Neuronal stem cell (in vitro differentiated cells): ENCODE measurements around the gene SMOC2.
A peak's percentile ranks its signal among the peaks of the same experiment; 100 is the strongest.

Experiments used
- DNase-seq: peaks from one replicate; pipeline ENCODE4 v3.0.0-alpha.2; 2013; ENCODE audit warnings: low spot score
- H2AFZ ChIP-seq: one replicate; pipeline ENCODE4 v1.6.1; 2013; ENCODE audit warnings: mild to moderate bottlenecking, low read length, inconsistent platforms
- H2AK5ac ChIP-seq: 2 replicates; pipeline ENCODE4 v1.6.1; 2013; ENCODE audit warnings: low read depth, mild to moderate bottlenecking, inconsistent platforms, low read length, moderate library complexity, mixed read lengths
- H2BK120ac ChIP-seq: 2 replicates; pipeline ENCODE4 v1.6.1; 2013; ENCODE audit warnings: low read depth, mild to moderate bottlenecking, inconsistent platforms, low read length, moderate library complexity, mixed read lengths
- H2BK12ac ChIP-seq: one replicate; pipeline ENCODE4 v1.6.1; 2013; ENCODE audit warnings: low read length, inconsistent platforms
- H2BK15ac ChIP-seq: 2 replicates; pipeline ENCODE4 v1.6.1; 2013; ENCODE audit warnings: mild to moderate bottlenecking, low read length, inconsistent platforms, mixed read lengths
- H2BK5ac ChIP-seq: one replicate; pipeline ENCODE4 v1.6.1; 2013; ENCODE audit warnings: inconsistent platforms, mild to moderate bottlenecking, low read length, moderate library complexity
- H3K14ac ChIP-seq: one replicate; pipeline ENCODE4 v1.6.1; 2013; ENCODE audit warnings: low read length, inconsistent platforms
- H3K18ac ChIP-seq: 2 replicates; pipeline ENCODE4 v1.6.1; 2013; ENCODE audit warnings: low read length, inconsistent platforms
- H3K23ac ChIP-seq: 2 replicates; pipeline ENCODE4 v1.6.1; 2013; ENCODE audit warnings: low read depth, mild to moderate bottlenecking, mixed read lengths, low read length, inconsistent platforms; ENCODE audit not compliant: poor library complexity
- H3K27ac ChIP-seq: replicated peaks from 3 replicates; pipeline ENCODE4 v1.5.1; 2013; ENCODE audit warnings: low read length, inconsistent platforms
- H3K27me3 ChIP-seq, 3 experiments: 2 replicates each; pipeline ENCODE4 v1.6.1; 2013; ENCODE audit warnings: low read length in 3 of 3, mild to moderate bottlenecking in 2 of 3, inconsistent platforms in 1 of 3, low read depth in 1 of 3, mixed read lengths in 1 of 3, moderate library complexity in 1 of 3; ENCODE audit not compliant: control insufficient read depth in 3 of 3, insufficient read depth in 3 of 3
- H3K36me3 ChIP-seq, 2 donors: replicated peaks in 1 of 2; 2 replicates each; pipeline ENCODE4 v1.6.1; 2013; ENCODE audit warnings: low read length in 2 of 2; ENCODE audit not compliant: control insufficient read depth in 2 of 2, insufficient read depth in 2 of 2
- H3K4ac ChIP-seq: 2 replicates; pipeline ENCODE4 v1.6.1; 2013; ENCODE audit warnings: inconsistent platforms, mild to moderate bottlenecking, low read length, moderate library complexity
- H3K4me1 ChIP-seq, 2 donors: 1 replicate in 1 of 2; 2 replicates in 1 of 2; pipeline ENCODE4 v1.6.1; 2013; ENCODE audit warnings: low read length in 2 of 2, low read depth in 1 of 2; ENCODE audit not compliant: control insufficient read depth in 2 of 2, insufficient read depth in 1 of 2
- H3K4me2 ChIP-seq: one replicate; pipeline ENCODE4 v1.6.1; 2013; ENCODE audit warnings: mild to moderate bottlenecking, low read length, inconsistent platforms; ENCODE audit not compliant: insufficient read depth, poor library complexity, severe bottlenecking
- H3K4me3 ChIP-seq, 2 donors: 2 replicates each; pipeline ENCODE4 v1.5.1; 2013; ENCODE audit warnings: low read length in 2 of 2, mild to moderate bottlenecking in 2 of 2, inconsistent platforms in 1 of 2, moderate library complexity in 1 of 2
- H3K79me1 ChIP-seq: one replicate; pipeline ENCODE4 v1.6.1; 2013; ENCODE audit warnings: low read depth, mild to moderate bottlenecking, inconsistent platforms, low read length, moderate library complexity
- H3K9ac ChIP-seq: one replicate; pipeline ENCODE4 v1.6.1; 2013; ENCODE audit warnings: mild to moderate bottlenecking, low read depth, low read length, inconsistent platforms; ENCODE audit not compliant: poor library complexity
- H3K9me3 ChIP-seq, 2 donors: replicated peaks in 1 of 2; 2 replicates each; pipeline versions ENCODE3 to v1.6.1; 2013; ENCODE audit warnings: low read length in 2 of 2, mild to moderate bottlenecking in 2 of 2, inconsistent platforms in 1 of 2, low read depth in 1 of 2, mixed read lengths in 1 of 2, moderate library complexity in 1 of 2; ENCODE audit not compliant: control insufficient read depth in 2 of 2, insufficient read depth in 1 of 2
- H4K8ac ChIP-seq: one replicate; pipeline ENCODE4 v1.6.1; 2013; ENCODE audit warnings: low read depth, mild to moderate bottlenecking, inconsistent platforms, low read length, moderate library complexity
- H4K91ac ChIP-seq: one replicate; pipeline ENCODE4 v1.6.1; 2013; ENCODE audit warnings: low read length, low read depth, mild to moderate bottlenecking, inconsistent platforms; ENCODE audit not compliant: poor library complexity
- WGBS, 2 donors: extraction: QIAGEN DNeasy Blood & Tissue Kit; methylation state at CpG; one replicate each; pipeline ENCODE4 v1.1.7; 2013; ENCODE audit warnings: missing lambda C conversion rate in 2 of 2, mixed read lengths in 1 of 2; ENCODE audit not compliant: insufficient read length in 2 of 2, insufficient replicate concordance in 1 of 2; ENCODE audit errors: extremely low coverage in 2 of 2; 5-methylcytosine and 5-hydroxymethylcytosine counted together

SMOC2 gene

GRCh38 chr6:168714547-168715260 lies 273.7 kb downstream of the SMOC2 start:
- no peak overlapping the region for H3K18ac ChIP-seq

GRCh38 chr6:168715643-168716481 lies 274.9 kb downstream of the SMOC2 start:
- WGBS, 2 donors, result 100% methylated on average over 1 to 4 of the region's 11 CpGs
- H3K9ac ChIP-seq, result no peak overlapping the region
- no peak overlapping the region for H2AK5ac ChIP-seq
- H3K18ac ChIP-seq, result no peak overlapping the region
- no peak overlapping the region for H3K4me2 ChIP-seq
- no peaks in the 10 kb centered on the region for H3K79me1 ChIP-seq
- H3K4me1 ChIP-seq, result no peaks in the 10 kb centered on the region
- H4K91ac ChIP-seq, result no peak overlapping the region
- H3K4me3 ChIP-seq, result no peak overlapping the region
- no peak overlapping the region for H4K8ac ChIP-seq
- no peaks in the 10 kb centered on the region for H3K27me3 ChIP-seq
- H3K4ac ChIP-seq, result no peak overlapping the region
- H3K9me3 ChIP-seq, result peaks cover 0 to 16% of the 10 kb centered on the region in 2 donors
- H3K14ac ChIP-seq, result no peak overlapping the region
- no peak overlapping the region for H2AFZ ChIP-seq
- no peak overlapping the region for H3K27ac ChIP-seq
- no peak overlapping the region for H3K23ac ChIP-seq
- no peak overlapping the region for H2BK120ac ChIP-seq
- H3K36me3 ChIP-seq, result no peaks in the 10 kb centered on the region
- H2BK15ac ChIP-seq, result no peak overlapping the region
- no peak overlapping the region for H2BK12ac ChIP-seq
- DNase-seq, result no peak
- H2BK5ac ChIP-seq, result no peak overlapping the region

More at GRCh38 chr6:168714547-168715260, 273.7 kb downstream of the SMOC2 start:
- H2AK5ac ChIP-seq, result no peak overlapping the region
- H3K14ac ChIP-seq, result no peak overlapping the region
- H3K36me3 ChIP-seq, result no peaks in the 10 kb centered on the region
- no peak overlapping the region for H3K27ac ChIP-seq
- DNase-seq, result no peak
- 100% methylated on average over 3 to 4 of the region's 4 CpGs for WGBS, 2 donors
- no peak overlapping the region for H3K9ac ChIP-seq
- H4K91ac ChIP-seq, result no peak overlapping the region
- peaks cover 0 to 13% of the 10 kb centered on the region in 2 donors for H3K9me3 ChIP-seq
- H2BK12ac ChIP-seq, result no peak overlapping the region
- no peak overlapping the region for H3K4ac ChIP-seq
- H3K27me3 ChIP-seq, result no peaks in the 10 kb centered on the region
- H2BK15ac ChIP-seq, result no peak overlapping the region
- no peak overlapping the region for H2AFZ ChIP-seq
- no peak overlapping the region for H3K23ac ChIP-seq
- H4K8ac ChIP-seq, result no peak overlapping the region
- H2BK5ac ChIP-seq, result no peak overlapping the region
- peaks cover 0 to 6% of the 10 kb centered on the region in 2 donors for H3K4me1 ChIP-seq
- H2BK120ac ChIP-seq, result no peak overlapping the region
- H3K4me2 ChIP-seq, result no peak overlapping the region
- H3K79me1 ChIP-seq, result no peaks in the 10 kb centered on the region
- no peak overlapping the region for H3K4me3 ChIP-seq

GRCh38 chr6:168716581-168716980 lies 275.6 kb downstream of the SMOC2 start:
- Histone ChIP-seq H4K8ac (no peak overlapping the region), H2AFZ (no peak overlapping the region), H3K4me2 (no peak overlapping the region), H3K9ac (no peak overlapping the region), H3K9me3 (peaks cover 0 to 16% of the 10 kb centered on the region in 2 donors), H3K18ac (no peak overlapping the region), H3K4ac (no peak overlapping the region), H4K91ac (no peak overlapping the region), H3K4me3 (no peak overlapping the region), H3K4me1 (no peaks in the 10 kb centered on the region), H2BK5ac (no peak overlapping the region), H3K27ac (no peak overlapping the region), H2BK12ac (no peak overlapping the region), H3K79me1 (no peaks in the 10 kb centered on the region), H2BK120ac (no peak overlapping the region), H2BK15ac (no peak overlapping the region), H3K23ac (no peak overlapping the region), H2AK5ac (peak overlapping the region; percentile 50), H3K36me3 (no peaks in the 10 kb centered on the region), H3K27me3 (no peaks in the 10 kb centered on the region), H3K14ac (no peak overlapping the region)
- WGBS, 2 donors, result no CpG with 5 or more reads among the region's 7 CpGs
- no peak for DNase-seq

GRCh38 chr6:168717491-168717890 lies 276.5 kb downstream of the SMOC2 start:
- no peak overlapping the region for H3K14ac ChIP-seq
- H3K18ac ChIP-seq, result no peak overlapping the region
- no peak overlapping the region for H2BK5ac ChIP-seq
- H3K4ac ChIP-seq, result no peak overlapping the region
- no peak overlapping the region for H3K4me2 ChIP-seq
- H2AK5ac ChIP-seq, result no peak overlapping the region
- WGBS, 2 donors, result no CpG with 5 or more reads among the region's 22 CpGs
- H2AFZ ChIP-seq, result no peak overlapping the region
- H2BK12ac ChIP-seq, result no peak overlapping the region
- H2BK120ac ChIP-seq, result no peak overlapping the region
- DNase-seq, result no peak
- no peaks in the 10 kb centered on the region for H3K36me3 ChIP-seq
- no peak overlapping the region for H4K8ac ChIP-seq
- no peak overlapping the region for H3K4me3 ChIP-seq
- peaks cover 0 to 16% of the 10 kb centered on the region in 2 donors for H3K9me3 ChIP-seq
- no peaks in the 10 kb centered on the region for H3K79me1 ChIP-seq
- H2BK15ac ChIP-seq, result no peak overlapping the region
- no peak overlapping the region for H3K27ac ChIP-seq
- no peaks in the 10 kb centered on the region for H3K27me3 ChIP-seq
- no peak overlapping the region for H4K91ac ChIP-seq
- H3K9ac ChIP-seq, result peak overlapping the region; percentile 72
- peak overlapping the region; percentile 29 for H3K23ac ChIP-seq
- no peaks in the 10 kb centered on the region for H3K4me1 ChIP-seq
